Astrocyte of the spinal cord (primary cell): ENCODE measurements around the gene GRPEL1.

Source experiments
- DNase-seq: peaks from one replicate; pipeline ENCODE4 v3.0.0; 2011; ENCODE audit warnings: low read depth, low spot score
- H3K4me3 ChIP-seq: 2 replicates; pipeline ENCODE4 v1.5.1; 2011; ENCODE audit warnings: low read depth, mild to moderate bottlenecking, low read length, moderate library complexity
- CTCF ChIP-seq: IDR thresholded peaks from 2 replicates; pipeline ENCODE4 v1.5.1; 2012; ENCODE audit warnings: low read depth, mild to moderate bottlenecking, low read length, inconsistent platforms
- in situ Hi-C: cut with HindIII; loops from 2 replicates; pipeline ENCODE4 v1.10.0; 2017; ENCODE audit warnings: low sequenced_read_pairs

Gene GRPEL1

GRCh38 chr4:7051905-7052304 is 16.0 kb downstream of the GRPEL1 start:
- TF ChIP-seq CTCF = no peak
- H3K4me3 ChIP-seq = no peak overlapping the region
- no peak for DNase-seq
- in situ Hi-C loops = no loop called here

DNA sequence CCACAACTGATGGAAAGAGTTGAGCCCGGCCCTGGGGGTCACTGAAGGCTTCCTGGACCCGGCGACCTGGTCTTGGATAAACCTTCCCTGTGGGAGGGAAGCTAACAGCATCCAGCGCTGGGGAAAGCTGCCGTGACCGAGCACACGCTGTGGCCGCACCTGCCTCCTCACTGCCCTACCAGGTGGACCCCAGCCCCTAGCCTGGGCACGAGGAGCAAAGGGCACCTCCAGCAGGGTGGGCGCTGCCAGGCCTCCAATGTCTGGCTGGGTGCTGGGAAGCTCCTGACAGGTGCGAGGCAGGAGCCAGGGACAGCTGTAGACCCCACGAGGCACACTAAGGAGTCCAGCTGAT is 16.7 kb downstream of the GRPEL1 start:
- no peak for DNase-seq
- TF ChIP-seq CTCF = no peak
- in situ Hi-C loops = no loop called here
- no peak overlapping the region for H3K4me3 ChIP-seq

DNA sequence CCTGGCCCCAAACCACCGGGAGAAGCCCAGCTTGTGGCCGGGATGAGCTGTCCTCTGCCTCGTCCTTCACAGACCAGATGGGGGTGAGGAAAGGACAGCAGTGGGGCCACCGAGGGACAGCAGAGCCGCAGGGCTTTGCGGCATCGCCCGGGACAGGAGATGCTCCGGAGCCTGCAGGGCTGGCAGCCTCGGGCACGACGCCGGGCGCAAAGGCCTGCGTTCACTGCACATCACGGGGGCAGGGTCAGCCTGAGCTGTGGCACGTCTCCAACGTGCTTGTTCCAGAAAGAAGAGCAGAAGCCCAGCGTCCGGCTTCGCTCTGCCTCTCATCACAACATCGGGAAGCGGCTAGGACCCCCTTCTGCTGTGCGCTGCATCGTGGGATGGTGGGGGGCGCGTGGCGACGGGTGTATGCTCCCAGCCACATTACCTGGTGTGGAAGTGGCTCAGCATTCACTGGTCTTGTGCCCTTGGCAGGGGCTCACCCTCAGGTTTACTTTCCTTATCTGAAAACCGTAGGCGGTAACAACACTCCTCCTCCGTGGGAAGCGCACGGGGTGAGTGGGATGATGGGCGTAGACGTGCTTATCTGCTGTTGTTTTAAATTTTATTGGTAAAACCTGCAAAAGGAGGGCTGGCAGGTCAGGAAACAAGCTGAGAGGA is 17.3 kb downstream of the GRPEL1 start:
- in situ Hi-C loops = no loop called here
- DNase-seq = no peak

DNA sequence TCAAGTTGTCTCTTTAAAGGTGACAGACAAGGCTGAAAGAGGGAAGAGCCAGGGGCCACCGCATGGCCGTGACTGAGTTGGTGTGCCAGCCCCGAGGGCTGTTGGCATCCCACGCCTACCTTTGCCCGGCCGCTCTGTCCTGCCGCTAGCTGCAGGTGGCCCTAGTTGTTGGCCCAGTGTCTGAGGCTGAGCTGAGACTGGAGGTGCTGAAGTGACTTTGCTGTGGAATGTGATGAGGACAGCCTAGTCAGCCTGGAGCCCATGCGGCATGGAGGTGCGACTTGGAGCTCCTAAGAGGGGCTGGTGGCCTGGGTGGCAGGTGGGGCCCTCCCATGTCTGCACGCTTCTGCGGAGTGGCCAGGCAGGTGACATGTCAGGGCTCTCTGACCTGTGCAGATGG is 18.1 kb downstream of the GRPEL1 start:
- in situ Hi-C loops = no loop called here
- no peak overlapping the region for H3K4me3 ChIP-seq
- no peak for TF ChIP-seq CTCF
- DNase-seq = no peak

More for the DNA sequence above, 17.3 kb downstream of the GRPEL1 start:
- TF ChIP-seq CTCF = no peak
- no peak overlapping the region for H3K4me3 ChIP-seq

- no peak for DNase-seq
- TF ChIP-seq CTCF = no peak
- H3K4me3 ChIP-seq = no peak overlapping the region
- in situ Hi-C loops = no loop called here
Observed at GRCh38 chr4:7049295-7049694, 18.6 kb downstream of the GRPEL1 start.

DNA sequence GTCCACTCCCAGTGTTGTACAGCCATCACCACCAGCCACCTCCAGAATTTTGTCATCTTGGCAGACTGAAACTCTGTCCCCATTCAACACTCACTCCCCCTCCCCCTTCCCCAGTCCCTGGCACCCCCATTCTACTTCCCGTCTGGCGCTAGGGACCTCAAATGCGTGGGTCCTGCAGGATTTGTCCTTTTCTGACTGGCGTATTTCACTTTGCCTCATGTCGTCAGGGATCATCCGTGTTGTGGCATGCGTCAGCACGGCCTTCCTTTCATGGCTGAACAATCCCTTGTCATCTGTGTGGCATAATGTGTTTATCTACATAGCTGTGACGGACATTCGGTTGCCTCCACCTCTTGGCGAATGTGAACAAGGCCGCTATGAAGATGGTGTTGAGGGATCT is 19.2 kb downstream of the GRPEL1 start:
- DNase-seq = no peak
- H3K4me3 ChIP-seq = no peak overlapping the region
- no peak for TF ChIP-seq CTCF
- in situ Hi-C loops = no loop called here

GRCh38 chr4:7046971-7047370 is 20.9 kb downstream of the GRPEL1 start:
- DNase-seq = no peak
- TF ChIP-seq CTCF = no peak
- no peak overlapping the region for H3K4me3 ChIP-seq
- in situ Hi-C loops = no loop called here
